Keratinocyte (primary cell): ENCODE data around the gene ASCC3.

Experiments used
- EZH2 ChIP-seq: IDR thresholded peaks from one replicate; pipeline ENCODE4 v1.6.1; 2012; ENCODE audit warnings: inconsistent platforms, mild to moderate bottlenecking, low read length, moderate library complexity
- TF ChIP-seq, protein P1 (sequence below), 3 experiments: IDR thresholded peaks in 1 of 3; conservative IDR thresholded peaks in 1 of 3; optimal IDR thresholded peaks in 1 of 3; 2 replicates in 2 of 3; 3 replicates in 1 of 3; pipeline versions ENCODE3 to v1.5.1; 2011; ENCODE audit warnings: low read length in 3 of 3, mild to moderate bottlenecking in 3 of 3, moderate library complexity in 2 of 3, control low read depth in 1 of 3, inconsistent platforms in 1 of 3; ENCODE audit not compliant: insufficient read depth in 2 of 3; ENCODE audit errors: extremely low read depth in 1 of 3

DNA sequence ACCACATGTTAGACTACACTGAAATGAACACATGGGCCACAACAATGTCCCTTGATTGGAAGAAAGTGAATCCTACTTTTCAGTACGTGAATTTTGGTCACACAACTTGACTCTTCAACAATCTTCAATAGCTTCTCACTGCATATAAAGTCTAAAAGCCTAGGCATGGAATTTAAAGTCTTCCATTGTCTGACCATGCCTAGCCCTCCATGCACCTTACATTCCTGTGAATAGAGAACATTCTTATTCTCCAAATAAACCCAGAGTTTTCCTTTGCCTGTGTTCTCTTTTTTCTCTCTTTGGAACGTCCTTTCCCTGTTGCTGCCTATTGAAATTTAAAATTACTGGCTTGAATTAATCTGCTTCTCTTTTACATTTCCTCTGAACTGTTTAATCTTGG lies 207.5 kb downstream of the ASCC3 start:
- TF ChIP-seq, protein P1, sequence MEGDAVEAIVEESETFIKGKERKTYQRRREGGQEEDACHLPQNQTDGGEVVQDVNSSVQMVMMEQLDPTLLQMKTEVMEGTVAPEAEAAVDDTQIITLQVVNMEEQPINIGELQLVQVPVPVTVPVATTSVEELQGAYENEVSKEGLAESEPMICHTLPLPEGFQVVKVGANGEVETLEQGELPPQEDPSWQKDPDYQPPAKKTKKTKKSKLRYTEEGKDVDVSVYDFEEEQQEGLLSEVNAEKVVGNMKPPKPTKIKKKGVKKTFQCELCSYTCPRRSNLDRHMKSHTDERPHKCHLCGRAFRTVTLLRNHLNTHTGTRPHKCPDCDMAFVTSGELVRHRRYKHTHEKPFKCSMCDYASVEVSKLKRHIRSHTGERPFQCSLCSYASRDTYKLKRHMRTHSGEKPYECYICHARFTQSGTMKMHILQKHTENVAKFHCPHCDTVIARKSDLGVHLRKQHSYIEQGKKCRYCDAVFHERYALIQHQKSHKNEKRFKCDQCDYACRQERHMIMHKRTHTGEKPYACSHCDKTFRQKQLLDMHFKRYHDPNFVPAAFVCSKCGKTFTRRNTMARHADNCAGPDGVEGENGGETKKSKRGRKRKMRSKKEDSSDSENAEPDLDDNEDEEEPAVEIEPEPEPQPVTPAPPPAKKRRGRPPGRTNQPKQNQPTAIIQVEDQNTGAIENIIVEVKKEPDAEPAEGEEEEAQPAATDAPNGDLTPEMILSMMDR (optimal IDR thresholded peaks at IDR 0.05 in 1 of 3, IDR thresholded peaks at IDR 0.05 in 1 of 3, conservative IDR thresholded peaks at IDR 0.05 in 1 of 3; ENCODE audit: extremely low read depth in 1 of 3, insufficient read depth in 2 of 3, low read length in 3 of 3), result no peak
- TF ChIP-seq EZH2, result no peak
